Lung (tissue), 12 donors: ENCODE data around the gene RND3. TPM values are rescaled to one million over a fixed set of nuclear protein-coding genes. Genes with fewer than 3 reads are reported as not detected.

Source experiments
- ATAC-seq: fragments of 200-7000 bp; cut with Tn5 transposase; one replicate; pipeline ENCODE4 v1.9.1; 2020; ENCODE audit warnings: moderate number of reproducible peaks; ENCODE audit not compliant: insufficient read depth, low FRiP score
- DNase-seq, 3 donors: peaks; one replicate each; pipeline ENCODE4 v3.0.0-alpha.2; 2013 to 2017
- H3K27ac ChIP-seq, 2 donors: one replicate each; pipeline ENCODE4 v1.5.1; 2013; ENCODE audit warnings: mild to moderate bottlenecking in 2 of 2, moderate library complexity in 2 of 2, control low read depth in 1 of 2, inconsistent platforms in 1 of 2, low read depth in 1 of 2, low read length in 1 of 2
- H3K27me3 ChIP-seq, 3 donors: one replicate each; pipeline ENCODE4 v1.5.1; 2013; ENCODE audit warnings: low read length in 2 of 3; ENCODE audit not compliant: control insufficient read depth in 3 of 3, insufficient read depth in 3 of 3
- H3K36me3 ChIP-seq, 4 donors: one replicate each; pipeline ENCODE4 v1.5.1; 2013; ENCODE audit warnings: low read length in 4 of 4, mild to moderate bottlenecking in 1 of 4, moderate library complexity in 1 of 4; ENCODE audit not compliant: control insufficient read depth in 4 of 4, insufficient read depth in 4 of 4
- H3K4me1 ChIP-seq, 5 donors: one replicate each; pipeline ENCODE4 v1.5.1; 2013; ENCODE audit warnings: low read length in 5 of 5, mild to moderate bottlenecking in 2 of 5, moderate library complexity in 1 of 5; ENCODE audit not compliant: control insufficient read depth in 5 of 5, insufficient read depth in 5 of 5
- H3K4me3 ChIP-seq: one replicate; pipeline ENCODE4 v1.5.1; 2013; ENCODE audit warnings: mild to moderate bottlenecking, control low read depth, moderate library complexity
- H3K9ac ChIP-seq, 2 donors: one replicate each; pipeline ENCODE4 v1.5.1; 2013; ENCODE audit warnings: low read length in 2 of 2, control low read depth in 1 of 2; ENCODE audit not compliant: insufficient read depth in 1 of 2
- H3K9me3 ChIP-seq, 4 donors: one replicate each; pipeline ENCODE4 v1.5.1; 2013; ENCODE audit warnings: low read length in 3 of 4, mild to moderate bottlenecking in 1 of 4, moderate library complexity in 1 of 4; ENCODE audit not compliant: control insufficient read depth in 4 of 4, insufficient read depth in 3 of 4
- CTCF ChIP-seq: IDR thresholded peaks from 2 replicates; pipeline ENCODE4 v1.5.1; 2012; ENCODE audit warnings: mild to moderate bottlenecking; ENCODE audit errors: control extremely low read depth, extremely low read depth
- whole genome bisulfite sequencing, 2 donors: extraction: QIAGEN DNeasy Blood & Tissue Kit; methylation state at CpG; one replicate each; pipeline ENCODE4 v1.1.7; 2013; 5-methylcytosine and 5-hydroxymethylcytosine counted together
- polyA plus RNA-seq, 2 donors: library from polyadenylated mRNA; stranded (reverse); fragments of 200-250 nt; gene quantifications; one replicate each; pipeline ENCODE4 v1.2.1, GENCODE V29; 2013
- total RNA-seq, 2 donors: library from RNA; depleted of rRNA in 1 of 2; stranded (reverse); fragments of >200 nt in 1 of 2; gene quantifications; one replicate each; pipeline ENCODE4 v1.2.1, GENCODE V29; 2014 to 2021
- donor health status: control.
- donor health status: control.
- donor health status: Bipolar disorder and iron deficiency.
- donor health status: healthy.
- donor health status: DM: yes; HTN: yes; CAD: no.

RND3 gene
- total and polyA plus RNA-seq, 4 donors, result 23.5 to 43.7 (median 33.4) TPM

- H3K4me1 ChIP-seq, result no peaks in the 10 kb centered on the region
- no peak for TF ChIP-seq CTCF
- H3K9ac ChIP-seq, result no peak overlapping the region
- H3K27me3 ChIP-seq, result no peaks in the 10 kb centered on the region
- no peak overlapping the region for H3K4me3 ChIP-seq
- no peaks in the 10 kb centered on the region for H3K9me3 ChIP-seq
- H3K36me3 ChIP-seq, result no peaks in the 10 kb centered on the region
- WGBS, 2 donors, result 90 to 95% methylated on average over 5 of the region's 5 CpGs
- no peak overlapping the region for H3K27ac ChIP-seq
- DNase-seq (no peak), ATAC-seq (no peak)
Observed at GRCh38 chr2:150532020-150532419, 44.6 kb upstream of the RND3 start.

- DNase-seq (no peak), ATAC-seq (no peak)
- Histone ChIP-seq H3K36me3 (no peaks in the 10 kb centered on the region), H3K9ac (no peak overlapping the region), H3K4me1 (no peaks in the 10 kb centered on the region), H3K27ac (no peak overlapping the region), H3K27me3 (no peaks in the 10 kb centered on the region), H3K9me3 (no peaks in the 10 kb centered on the region), H3K4me3 (no peak overlapping the region)
- TF ChIP-seq CTCF, result no peak
- 91% methylated on average over 2 of the region's 2 CpGs for WGBS, 2 donors
Observed at GRCh38 chr2:150531591-150531990, 44.1 kb upstream of the RND3 start.

GRCh38 chr2:150530168-150530567 lies 42.7 kb upstream of the RND3 start:
- no peak for TF ChIP-seq CTCF
- no peak overlapping the region for H3K4me3 ChIP-seq
- no peak for DNase-seq
- WGBS, 2 donors, result 71 to 80% methylated on average over 1 of the region's 1 CpG
- no peak overlapping the region for H3K27ac ChIP-seq
- H3K36me3 ChIP-seq, result no peaks in the 10 kb centered on the region
- H3K27me3 ChIP-seq, result no peaks in the 10 kb centered on the region
- no peak for ATAC-seq
- no peak overlapping the region for H3K9ac ChIP-seq
- H3K4me1 ChIP-seq, result no peaks in the 10 kb centered on the region
- H3K9me3 ChIP-seq, result no peaks in the 10 kb centered on the region
